Spleen (tissue), 11 donors: Measurements from ENCODE around the gene CHCHD2. TPM values are rescaled to one million over a fixed set of nuclear protein-coding genes. Genes with fewer than 3 reads are reported as not detected.
A peak's percentile ranks its signal among the peaks of the same experiment; 100 is the strongest.
"Not testable (repeated sequence)": the region's sequence is repeated elsewhere in the genome, so short reads cannot be mapped to it uniquely, and the experiment has no call there.

ENCODE experiments used
- DNase-seq: peaks from one replicate; pipeline ENCODE4 v3.0.0-alpha.2; 2020
- H3K27ac ChIP-seq, 8 donors: fragments of 200-600 bp; sonication (generic) in 7 of 8; 1 replicate in 4 of 8; 2 replicates in 4 of 8; pipeline versions ENCODE4 v1.5.0 to v1.8.0; 2016 to 2021; ENCODE audit warnings: inconsistent platforms in 4 of 8, mild to moderate bottlenecking in 4 of 8, moderate library complexity in 1 of 8
- H3K27me3 ChIP-seq, 7 donors: fragments of 200-600 bp; sonication (generic) in 6 of 7; replicated peaks in 1 of 7; 1 replicate in 4 of 7; 2 replicates in 3 of 7; pipeline versions ENCODE4 v1.5.0 to v1.8.0; 2016 to 2021; ENCODE audit warnings: inconsistent platforms in 3 of 7, mild to moderate bottlenecking in 1 of 7
- H3K36me3 ChIP-seq, 6 donors: fragments of 200-600 bp; sonication (generic) in 5 of 6; 1 replicate in 4 of 6; 2 replicates in 2 of 6; pipeline versions ENCODE4 v1.5.0 to v1.8.0; 2016 to 2021; ENCODE audit warnings: inconsistent platforms in 2 of 6
- H3K4me1 ChIP-seq, 6 donors: fragments of 200-600 bp; sonication (generic) in 5 of 6; 1 replicate in 3 of 6; 2 replicates in 3 of 6; pipeline versions ENCODE4 v1.5.0 to v1.8.0; 2016 to 2021; ENCODE audit warnings: inconsistent platforms in 3 of 6
- H3K4me3 ChIP-seq, 8 donors: fragments of 200-600 bp; sonication (generic) in 7 of 8; 1 replicate in 4 of 8; 2 replicates in 4 of 8; pipeline versions ENCODE4 v1.5.0 to v1.8.0; 2016 to 2021; ENCODE audit warnings: inconsistent platforms in 4 of 8, mild to moderate bottlenecking in 4 of 8, moderate library complexity in 2 of 8
- H3K9me3 ChIP-seq, 8 donors: fragments of 200-600 bp; sonication (generic) in 7 of 8; 1 replicate in 4 of 8; 2 replicates in 4 of 8; pipeline versions ENCODE4 v1.5.0 to v1.8.0; 2016 to 2021; ENCODE audit warnings: inconsistent platforms in 4 of 8
- POLR2A ChIP-seq, 3 donors: fragments of 450-650 bp; IDR thresholded peaks; one replicate each; pipeline ENCODE4 v1.5.1; 2017; ENCODE audit warnings: antibody characterized with exemption in 3 of 3, mild to moderate bottlenecking in 1 of 3
- POLR2AphosphoS5 ChIP-seq, 3 donors: sonication (generic); formaldehyde crosslinking; IDR thresholded peaks; one replicate each; pipeline ENCODE4 v1.5.1; 2017; ENCODE audit warnings: antibody characterized with exemption in 3 of 3
- WGBS, 5 donors: extraction: QIAGEN DNeasy Blood & Tissue Kit in 3 of 5; methylation state at CpG; one replicate each; pipeline versions ENCODE4 v1.1.5 to v1.1.7; 2013 to 2018; 5-methylcytosine and 5-hydroxymethylcytosine counted together
- intact Hi-C: fragments of 100-400 bp; cut with DNase I; formaldehyde crosslinking; loops from one replicate; pipeline ENCODE4 v1.15.0; 2023; ENCODE audit warnings: low total_unique reads
- polyA plus RNA-seq, 3 donors: library from polyadenylated mRNA; stranded (reverse); fragments of 200-250 nt; gene quantifications; one replicate each; pipeline ENCODE4 v1.2.1, GENCODE V29; 2013
- total RNA-seq, 7 donors: library from RNA; depleted of rRNA in 3 of 7; stranded (reverse); fragments of >200 nt in 3 of 7; fragmentation: NEBNext Ultra II Directional in 4 of 7; extraction: Animal tissue kit (Norgen Biotek cat#: 25700) in 4 of 7; gene quantifications; one replicate each; pipeline versions ENCODE4 v1.1.0 to v1.2.1, GENCODE V29; 2016 to 2021
- TF ChIP-seq, protein P1 (sequence below), 11 experiments: fragments of 200-600 bp in 7 of 11; fragments of 450-650 bp in 4 of 11; sonication (generic) in 4 of 11; IDR thresholded peaks in 8 of 11; conservative IDR thresholded peaks in 3 of 11; 1 replicate in 7 of 11; 2 replicates in 4 of 11; pipeline versions ENCODE4 v1.4.0 to v1.8.0; 2016 to 2021; ENCODE audit warnings: antibody characterized with exemption in 11 of 11, inconsistent platforms in 4 of 11, mild to moderate bottlenecking in 1 of 11
- donor health status: healthy with polysubstance abuse.
- donor health status: DM: no; HTN: no; CAD: no; lungs with moderate emphysema.
- donor health status: DM: no; HTN: no; CAD: no.
- donor health status: Bipolar disorder and iron deficiency.
- donor health status: healthy.
- donor health status: DM: no; HTN: no; CAD: no.
- donor health status: DM: yes; HTN: yes; CAD: no.

The CHCHD2 gene
- total and polyA plus RNA-seq, 10 donors: 192 to 476 (median 271) TPM

DNA sequence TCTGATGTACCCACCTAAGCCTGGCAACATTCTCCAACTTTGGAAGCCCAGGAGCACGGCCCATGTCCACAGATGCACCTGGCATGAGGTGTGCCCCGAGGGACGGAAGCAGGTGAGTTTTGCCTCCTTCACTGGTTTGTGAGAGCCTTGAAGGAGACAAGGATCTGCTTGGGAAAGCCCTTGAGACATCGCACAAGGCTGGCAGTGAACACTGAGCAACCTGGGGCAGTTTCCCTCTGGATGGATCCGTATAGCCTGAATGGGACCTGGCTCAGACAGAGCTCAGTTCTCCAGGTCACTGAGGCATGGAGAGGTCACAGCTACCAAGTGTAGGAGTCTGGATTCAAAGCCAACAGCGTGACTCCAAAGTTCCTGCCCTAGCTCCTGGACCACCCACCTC, 18.7 kb upstream of the CHCHD2 start:
- no peak overlapping the region for H3K27ac ChIP-seq
- no peak for TF ChIP-seq POLR2AphosphoS5 (IDR thresholded peaks at IDR 0.05)
- TF ChIP-seq POLR2A (IDR thresholded peaks at IDR 0.05): no peak
- TF ChIP-seq, protein P1, sequence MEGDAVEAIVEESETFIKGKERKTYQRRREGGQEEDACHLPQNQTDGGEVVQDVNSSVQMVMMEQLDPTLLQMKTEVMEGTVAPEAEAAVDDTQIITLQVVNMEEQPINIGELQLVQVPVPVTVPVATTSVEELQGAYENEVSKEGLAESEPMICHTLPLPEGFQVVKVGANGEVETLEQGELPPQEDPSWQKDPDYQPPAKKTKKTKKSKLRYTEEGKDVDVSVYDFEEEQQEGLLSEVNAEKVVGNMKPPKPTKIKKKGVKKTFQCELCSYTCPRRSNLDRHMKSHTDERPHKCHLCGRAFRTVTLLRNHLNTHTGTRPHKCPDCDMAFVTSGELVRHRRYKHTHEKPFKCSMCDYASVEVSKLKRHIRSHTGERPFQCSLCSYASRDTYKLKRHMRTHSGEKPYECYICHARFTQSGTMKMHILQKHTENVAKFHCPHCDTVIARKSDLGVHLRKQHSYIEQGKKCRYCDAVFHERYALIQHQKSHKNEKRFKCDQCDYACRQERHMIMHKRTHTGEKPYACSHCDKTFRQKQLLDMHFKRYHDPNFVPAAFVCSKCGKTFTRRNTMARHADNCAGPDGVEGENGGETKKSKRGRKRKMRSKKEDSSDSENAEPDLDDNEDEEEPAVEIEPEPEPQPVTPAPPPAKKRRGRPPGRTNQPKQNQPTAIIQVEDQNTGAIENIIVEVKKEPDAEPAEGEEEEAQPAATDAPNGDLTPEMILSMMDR (IDR thresholded peaks at IDR 0.05 in 8 of 11, conservative IDR thresholded peaks at IDR 0.05 in 3 of 11): no peak
- H3K36me3 ChIP-seq: no peaks in the 10 kb centered on the region
- WGBS, 5 donors: 69 to 89% (median 69%) methylated on average over 5 to 6 of the region's 6 CpGs
- H3K27me3 ChIP-seq: no peaks in the 10 kb centered on the region
- intact Hi-C loops: no loop called here
- DNase-seq: no peak
- H3K4me1 ChIP-seq: no peaks in the 10 kb centered on the region
- H3K4me3 ChIP-seq: no peak overlapping the region
- no peaks in the 10 kb centered on the region for H3K9me3 ChIP-seq

DNA sequence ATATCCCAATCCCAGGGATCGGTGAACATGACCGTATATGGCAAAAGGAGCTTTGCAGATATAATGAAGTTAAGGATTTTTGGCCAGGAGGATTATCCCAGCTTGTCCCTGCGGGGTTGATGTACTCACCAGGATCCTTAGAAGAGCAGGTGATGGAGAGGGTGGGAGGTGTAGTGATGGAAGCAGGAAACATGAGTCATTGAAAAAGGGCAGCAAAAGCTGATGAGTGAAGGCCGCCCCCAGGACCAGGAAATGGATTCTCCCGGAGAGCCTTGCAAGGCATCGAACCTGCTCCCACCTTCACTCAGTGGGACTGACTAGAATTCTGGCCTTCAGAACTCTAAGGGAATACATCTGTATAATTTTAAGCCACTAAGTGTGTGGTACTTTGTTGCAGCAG, 15.2 kb upstream of the CHCHD2 start:
- TF ChIP-seq, protein P1 (IDR thresholded peaks at IDR 0.05 in 8 of 11, conservative IDR thresholded peaks at IDR 0.05 in 3 of 11): no peak
- no peak for TF ChIP-seq POLR2AphosphoS5 (IDR thresholded peaks at IDR 0.05)
- no peak for TF ChIP-seq POLR2A (IDR thresholded peaks at IDR 0.05)
- peaks cover under 1 to 11% (median 6%) of the 10 kb centered on the region in 7 donors for H3K27me3 ChIP-seq
- peaks cover 0 to under 1% (median 0%) of the 10 kb centered on the region in 6 donors for H3K4me1 ChIP-seq
- H3K9me3 ChIP-seq: no peaks in the 10 kb centered on the region
- no peak overlapping the region for H3K27ac ChIP-seq
- DNase-seq: no peak
- 77 to 86% (median 84%) methylated on average over 6 of the region's 6 CpGs for WGBS, 5 donors
- intact Hi-C loops: no loop called here
- H3K36me3 ChIP-seq: no peaks in the 10 kb centered on the region
- no peak overlapping the region for H3K4me3 ChIP-seq

DNA sequence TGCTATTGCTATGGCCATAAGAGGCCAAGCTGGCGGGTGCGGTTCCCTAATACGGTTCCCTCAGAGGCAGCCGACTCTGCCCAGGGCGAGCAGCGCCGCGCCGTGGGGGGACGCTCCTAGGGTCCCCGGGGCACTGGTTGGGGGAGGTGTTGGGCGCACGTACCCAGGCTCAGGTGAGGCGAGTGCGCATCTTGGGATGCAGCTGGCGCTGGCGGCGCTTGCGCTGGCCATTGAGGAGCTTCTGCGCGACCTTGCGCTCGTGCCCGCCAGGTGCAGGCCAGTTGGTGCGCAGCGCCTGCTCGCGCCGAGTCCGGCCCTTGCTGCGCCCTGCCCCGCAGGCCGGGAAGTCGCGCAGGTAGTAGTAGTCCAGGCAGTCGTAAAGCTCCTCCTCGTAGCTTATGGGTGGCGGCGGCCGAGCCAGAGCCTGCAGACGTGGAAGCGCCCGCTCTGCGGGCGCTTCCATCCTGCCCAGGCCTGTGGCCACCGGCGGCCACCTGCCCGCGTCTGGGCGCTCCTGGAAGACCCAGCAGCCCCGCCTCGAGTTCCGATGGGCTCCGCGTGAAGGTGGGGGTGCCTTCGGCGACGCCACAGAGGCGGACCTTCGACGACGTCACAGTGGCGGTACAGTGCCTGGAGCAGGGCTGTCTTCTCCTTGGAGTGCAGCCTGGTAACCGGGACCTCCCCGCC, 9.7 kb upstream of the CHCHD2 start, which contains the start of gene NUPR2:
TSS of gene NUPR2 (minus strand) at position 566 of the 687 bp plus-strand sequence. CDS start at position 463, 103 bp downstream.
- H3K27ac ChIP-seq: no peak within 1 kb of the TSS
- H3K36me3 ChIP-seq: no peaks in the 10 kb centered on the region
- intact Hi-C loops: no loop called here
- TF ChIP-seq, protein P1 (IDR thresholded peaks at IDR 0.05 in 8 of 11, conservative IDR thresholded peaks at IDR 0.05 in 3 of 11): no peak
- TF ChIP-seq POLR2AphosphoS5 (IDR thresholded peaks at IDR 0.05) (no peak), POLR2A (IDR thresholded peaks at IDR 0.05) (no peak)
- peak within 1 kb of the TSS in 2 of 8 donors; percentile 2 to 35 for H3K4me3 ChIP-seq
- H3K4me1 ChIP-seq: peaks cover 0 to 8% (median 0%) of the 10 kb centered on the region in 6 donors
- no peaks in the 10 kb centered on the region for H3K9me3 ChIP-seq
- WGBS, 5 donors: 8 to 18% (median 11%) methylated on average over 22 to 65 of the region's 65 CpGs
- H3K27me3 ChIP-seq: peaks cover 2 to 29% (median 16%) of the 10 kb centered on the region in 7 donors
- DNase-seq: no peak

DNA sequence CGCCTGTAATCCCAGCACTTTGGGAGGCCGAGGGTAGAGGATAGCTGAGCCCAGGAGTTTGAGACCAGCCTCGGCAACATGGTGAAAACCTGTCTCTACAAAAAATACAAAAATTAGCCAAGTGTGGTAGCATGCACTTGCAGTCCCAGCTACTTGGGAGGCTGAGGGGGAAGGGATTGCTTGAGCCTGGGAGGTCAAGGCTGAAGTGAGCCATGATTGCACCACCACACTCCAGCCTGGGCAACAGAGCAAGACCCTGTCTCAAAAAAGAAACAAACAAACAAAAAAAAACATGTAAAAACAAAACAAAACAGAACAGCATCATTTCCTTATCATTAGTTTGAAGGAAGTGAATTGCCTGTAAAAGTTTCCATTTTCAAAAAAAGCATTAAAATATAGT, 6.0 kb upstream of the CHCHD2 start:
- 70 to 93% (median 89%) methylated on average over 3 of the region's 3 CpGs for WGBS, 5 donors
- Histone ChIP-seq H3K27me3 (peaks cover 2 to 27% (median 14%) of the 10 kb centered on the region in 7 donors), H3K4me1 (peaks cover 0 to 14% (median 6%) of the 10 kb centered on the region in 6 donors)
- H3K4me3 ChIP-seq, intact Hi-C loops, DNase-seq, H3K36me3 ChIP-seq, H3K27ac ChIP-seq, H3K9me3 ChIP-seq: not testable (repeated sequence)
